Islet of Langerhans (tissue), 1 donor: ENCODE measurements around the gene EXOC3.
"Not testable (repeated sequence)": the region's sequence is repeated elsewhere in the genome, so short reads cannot be mapped to it uniquely, and the experiment has no call there.

ENCODE experiments used
- FAIRE-seq: peaks from one replicate; lab custom pipeline; 2011; peaks lifted over from hg19 to GRCh38; lab: Jason Lieb, UNC

Gene EXOC3

DNA sequence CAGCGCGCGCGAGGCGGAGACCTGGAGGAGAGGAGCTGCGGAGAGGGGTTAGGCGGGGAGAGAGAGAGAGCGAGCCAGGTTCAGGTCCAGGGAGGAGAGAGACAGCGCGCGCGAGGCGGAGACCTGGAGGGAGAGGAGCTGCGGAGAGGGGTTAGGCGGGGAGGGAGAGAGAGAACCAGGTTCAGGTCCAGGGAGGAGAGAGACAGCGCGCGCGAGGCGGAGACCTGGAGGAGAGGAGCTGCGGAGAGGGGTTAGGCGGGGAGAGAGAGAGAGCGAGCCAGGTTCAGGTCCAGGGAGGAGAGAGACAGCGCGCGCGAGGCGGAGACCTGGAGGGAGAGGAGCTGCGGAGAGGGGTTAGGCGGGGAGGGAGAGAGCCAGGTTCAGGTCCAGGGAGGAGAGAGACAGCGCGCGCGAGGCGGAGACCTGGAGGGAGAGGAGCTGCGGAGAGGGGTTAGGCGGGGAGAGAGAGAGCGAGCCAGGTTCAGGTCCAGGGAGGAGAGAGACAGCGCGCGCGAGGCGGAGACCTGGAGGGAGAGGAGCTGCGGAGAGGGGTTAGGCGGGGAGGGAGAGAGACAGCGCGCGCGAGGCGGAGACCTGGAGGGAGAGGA lies 31.4 kb downstream of the EXOC3 start:
- not testable (repeated sequence) for FAIRE-seq

DNA sequence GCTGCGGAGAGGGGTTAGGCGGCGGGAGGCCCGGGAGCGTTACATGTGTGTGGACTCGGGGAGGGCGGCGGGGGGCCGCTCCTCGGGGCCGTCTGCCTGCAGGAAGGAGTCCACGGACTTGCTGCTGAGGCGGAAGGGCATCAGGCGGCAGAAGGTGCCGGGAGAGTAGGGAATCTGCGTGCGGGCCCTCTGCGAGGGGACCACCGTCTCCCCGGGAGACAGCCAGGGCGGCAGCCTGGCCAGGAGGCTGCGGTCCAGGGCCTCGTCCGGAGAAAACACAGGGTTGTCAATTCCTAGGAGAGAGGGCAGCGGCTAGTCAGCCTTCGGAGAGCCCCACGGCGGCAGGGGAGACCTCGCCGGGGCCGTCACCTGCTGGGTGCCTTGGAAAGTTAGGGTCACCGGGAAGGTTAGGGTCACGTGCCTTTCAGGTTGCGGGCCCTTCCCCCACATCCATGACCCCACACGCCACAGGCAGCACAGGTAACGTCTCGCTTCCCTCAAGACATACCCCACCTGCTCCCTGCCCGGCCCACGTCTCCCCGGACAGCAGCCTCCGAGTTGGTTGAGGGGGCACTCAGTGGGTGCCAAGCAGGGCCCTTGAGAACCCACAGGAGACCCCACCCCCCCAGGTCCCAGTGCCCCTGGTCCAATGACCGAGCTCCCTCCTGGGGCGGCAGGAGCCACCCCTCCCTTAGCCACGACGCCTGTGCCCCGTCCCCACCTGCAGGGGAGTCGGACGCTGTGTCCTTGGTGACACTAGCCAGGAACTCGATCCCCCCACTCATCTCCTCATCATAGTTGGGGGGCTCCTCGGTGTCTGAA lies 32.1 kb downstream of the EXOC3 start:
- FAIRE-seq: no peak

DNA sequence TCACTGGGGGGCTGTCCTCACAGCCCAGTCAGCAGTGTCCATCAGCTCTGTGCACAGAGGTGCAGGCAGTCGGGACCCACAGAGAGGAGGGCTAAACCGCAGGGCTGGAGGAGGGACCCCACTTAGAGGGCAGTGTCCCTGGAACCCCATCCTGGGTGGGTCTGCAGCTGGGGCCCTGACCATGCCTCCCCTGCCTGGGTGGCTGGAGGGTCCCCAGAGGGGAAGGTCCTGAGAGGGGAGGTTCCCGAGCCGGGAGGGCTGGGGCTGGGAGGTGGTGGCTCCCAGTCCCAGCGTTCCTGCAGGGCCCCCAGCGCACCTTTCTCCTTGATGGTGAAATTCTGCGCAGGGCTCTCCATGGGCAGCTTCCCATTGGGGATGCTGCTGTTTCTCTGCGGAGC lies 32.7 kb downstream of the EXOC3 start:
- no peak for FAIRE-seq

DNA sequence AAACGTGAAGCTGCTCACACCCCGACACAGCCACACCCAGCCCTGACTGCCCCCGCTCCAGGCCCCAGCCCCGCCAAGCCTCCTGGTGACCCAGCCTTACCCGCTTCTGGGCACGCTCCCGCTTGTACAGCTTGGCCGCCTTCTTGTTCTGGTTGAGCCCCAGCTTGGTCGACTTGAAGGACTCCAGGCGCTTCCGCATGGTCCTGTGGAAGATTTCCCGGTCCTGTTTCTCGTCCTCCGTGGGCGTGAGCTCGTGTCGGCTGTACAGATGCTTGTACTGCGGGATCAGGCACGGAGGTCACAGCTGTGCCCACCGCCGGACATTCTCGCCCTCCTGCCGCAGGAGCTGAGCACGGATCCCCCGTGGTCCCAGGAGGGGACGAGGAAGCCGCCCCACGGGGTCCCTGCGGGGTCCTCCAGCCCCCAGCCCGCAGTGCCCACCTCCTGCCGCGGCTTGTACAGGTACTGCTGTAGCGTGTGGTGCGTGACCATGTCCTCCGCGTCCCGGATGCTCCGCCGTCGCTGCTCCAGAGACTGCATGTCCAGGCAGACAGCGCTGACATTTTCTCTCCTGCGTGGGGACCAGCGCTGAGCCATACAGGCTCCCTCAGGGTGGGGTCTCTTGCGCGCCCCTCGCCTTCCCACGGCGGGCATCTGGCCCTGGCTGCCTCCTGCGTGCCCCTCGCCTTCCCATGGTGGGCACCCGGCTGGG lies 33.3 kb downstream of the EXOC3 start:
- FAIRE-seq: no peak

DNA sequence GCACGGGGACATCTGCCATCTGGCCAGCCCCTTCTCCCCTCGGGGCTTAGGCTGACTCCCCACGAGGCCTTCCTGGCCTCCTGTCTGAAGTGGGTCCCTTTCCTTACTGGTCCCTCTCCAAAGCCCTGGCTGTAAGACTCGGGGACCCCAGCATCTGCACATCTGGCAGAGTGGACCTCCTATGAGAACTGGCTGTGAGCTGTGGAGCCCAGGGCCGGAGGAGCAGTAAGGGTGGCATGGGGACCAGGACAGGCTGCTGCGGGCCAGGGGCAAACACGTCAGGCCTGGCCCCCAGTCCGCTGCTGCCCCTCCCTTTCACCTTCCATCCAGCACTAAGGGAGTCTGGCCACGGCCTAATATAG lies 33.8 kb downstream of the EXOC3 start:
- FAIRE-seq: no peak

DNA sequence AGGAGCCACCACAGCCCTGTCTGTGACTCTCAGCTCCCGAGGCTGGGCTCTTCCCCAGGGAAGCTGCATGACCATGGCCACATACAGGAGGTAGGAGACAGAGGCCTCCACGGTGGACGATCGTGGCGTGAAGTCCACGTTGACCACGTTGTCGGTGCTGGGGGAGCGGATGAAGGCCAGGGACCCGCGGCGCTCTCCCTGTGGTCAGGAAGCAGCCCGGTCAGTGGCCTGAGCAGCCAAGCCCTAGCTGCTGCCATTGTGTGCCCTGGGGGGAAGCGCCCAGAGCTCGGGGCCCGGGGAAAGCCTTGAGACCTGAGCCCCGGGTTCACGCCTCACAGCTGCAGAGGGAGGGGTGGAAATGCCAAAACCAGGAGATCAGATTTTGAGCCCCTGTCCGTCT lies 34.3 kb downstream of the EXOC3 start:
- FAIRE-seq: no peak

DNA sequence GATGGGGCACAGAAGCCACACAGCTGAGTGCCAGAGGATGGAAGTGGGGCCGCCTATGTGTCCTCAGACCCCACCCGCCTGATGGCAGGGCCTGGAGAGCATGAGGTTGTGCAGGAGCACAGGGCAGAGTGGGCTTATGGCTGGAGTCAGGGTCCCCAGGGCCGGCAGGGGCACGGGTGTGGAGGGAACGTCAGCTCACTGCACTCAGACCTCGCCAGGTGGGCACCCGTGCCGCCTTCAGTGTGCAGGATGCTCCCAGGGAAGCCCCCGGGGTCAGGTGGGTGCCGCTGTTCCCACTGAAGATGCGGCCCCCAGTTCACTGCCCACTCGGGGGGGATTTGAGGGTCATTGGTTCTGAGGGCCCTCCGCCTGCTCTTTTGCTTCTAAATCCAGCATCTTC lies 34.9 kb downstream of the EXOC3 start:
- FAIRE-seq: no peak

DNA sequence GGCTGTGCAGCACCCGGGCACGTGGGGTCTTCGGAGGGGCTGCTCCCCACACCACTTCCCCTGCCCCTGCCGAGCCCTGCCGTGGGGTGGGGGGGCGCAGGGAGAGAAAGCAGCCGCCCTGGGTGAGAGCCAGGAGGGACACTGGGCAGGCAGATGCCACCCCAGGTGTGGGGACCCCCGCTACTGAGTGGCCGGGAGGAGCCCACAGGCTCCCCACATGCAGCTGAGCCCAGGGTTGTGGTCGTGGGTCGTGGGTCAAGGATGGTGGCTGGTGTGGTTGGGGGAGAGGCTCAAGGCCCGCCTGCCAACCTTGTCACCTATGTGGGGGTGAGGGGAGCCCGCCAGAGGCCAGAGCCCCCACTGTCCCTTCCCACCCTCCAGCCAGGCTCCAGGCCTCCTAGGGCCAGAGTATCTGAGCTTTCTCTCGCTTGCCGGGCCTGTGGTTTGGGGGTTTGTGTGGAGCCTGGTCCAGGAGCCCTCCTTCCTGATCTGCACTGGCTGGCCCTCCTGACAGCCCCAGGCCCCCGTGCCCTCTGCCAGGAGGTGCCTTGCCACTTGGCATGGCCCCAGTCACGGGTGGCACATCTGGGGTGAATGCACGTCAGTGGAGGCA lies 35.5 kb downstream of the EXOC3 start:
- no peak for FAIRE-seq

DNA sequence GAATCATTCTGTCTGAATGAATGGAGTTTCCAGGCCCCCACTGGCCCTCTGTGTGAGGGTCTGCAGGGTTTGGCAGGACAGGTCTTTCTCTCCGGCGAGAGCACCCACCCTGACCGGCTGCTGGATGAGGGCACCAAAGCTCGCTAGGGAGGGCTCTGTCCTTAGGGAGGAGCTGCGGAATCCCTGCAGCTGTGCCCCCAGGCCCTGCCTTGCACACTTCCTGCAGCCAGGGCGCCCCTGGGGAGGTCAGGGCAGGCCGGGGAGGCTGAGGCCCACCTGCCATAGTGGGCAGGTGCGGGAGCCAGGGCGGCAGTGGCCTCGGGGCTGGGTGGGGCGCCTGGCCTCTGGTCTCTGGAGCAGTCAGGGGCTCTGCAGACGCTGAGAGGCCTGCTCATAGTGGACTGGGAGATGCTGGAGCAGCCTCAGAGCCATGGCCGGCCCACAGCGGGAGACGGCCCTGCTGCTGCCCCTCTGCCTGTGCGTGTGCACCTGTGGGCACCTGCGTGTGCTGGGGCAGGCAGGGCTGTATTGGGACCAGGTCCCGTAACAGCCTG lies 36.1 kb downstream of the EXOC3 start:
- no peak for FAIRE-seq

DNA sequence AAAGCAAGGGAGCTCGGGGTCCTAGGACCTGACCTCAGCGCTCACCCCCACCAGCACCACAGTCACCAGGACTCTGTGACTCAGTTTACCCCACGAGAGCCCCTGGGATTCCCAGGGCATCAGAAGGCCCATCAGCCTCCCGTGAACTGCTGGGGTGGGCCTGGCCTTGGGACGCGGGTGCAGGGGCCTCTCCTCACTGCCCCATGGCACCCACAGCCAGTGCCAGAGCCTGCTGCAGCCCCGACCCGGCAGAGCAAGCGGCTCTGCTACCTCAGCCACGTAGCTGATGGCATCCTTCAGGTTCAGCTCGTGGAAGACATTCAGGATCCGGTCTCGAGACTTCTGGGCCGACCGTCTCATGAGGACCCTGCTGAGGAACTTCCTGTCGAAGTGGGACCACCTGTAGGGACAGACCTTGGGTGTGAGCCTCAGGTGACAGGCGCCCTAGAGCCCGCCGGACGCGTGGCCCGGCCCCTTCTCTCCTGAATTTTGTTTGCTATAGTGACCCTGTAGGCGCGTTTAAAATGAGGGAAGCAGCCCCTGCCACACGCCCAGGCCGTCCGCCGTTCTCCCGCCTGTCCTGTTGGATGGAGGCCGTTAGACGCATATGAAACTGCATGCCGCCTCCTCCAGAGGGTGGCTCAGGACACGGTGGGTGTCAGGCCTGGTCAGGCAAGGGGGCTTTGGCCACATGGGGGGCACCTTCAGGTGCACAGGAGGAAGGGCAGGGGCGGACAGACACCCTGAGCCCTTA lies 36.8 kb downstream of the EXOC3 start:
- no peak for FAIRE-seq

DNA sequence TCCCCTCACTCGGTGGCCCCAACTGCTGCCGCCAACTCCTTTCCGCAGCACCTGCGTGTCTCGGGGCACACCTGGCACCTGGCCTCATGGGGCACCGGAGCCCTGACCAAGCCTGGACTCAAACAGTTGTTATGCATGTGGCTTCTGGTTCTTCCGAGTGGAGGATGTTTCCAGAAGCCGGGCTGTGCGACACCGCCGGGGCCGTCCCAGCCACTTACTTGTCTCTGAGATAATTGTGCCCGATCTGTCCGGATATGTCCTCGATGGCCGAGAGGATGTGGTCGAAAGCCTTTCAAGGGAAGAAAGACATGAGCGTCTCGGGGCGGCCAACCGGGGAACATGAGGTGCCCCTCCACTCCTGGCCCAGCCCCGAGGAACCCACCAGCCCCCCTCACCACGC lies 38.4 kb downstream of the EXOC3 start:
- no peak for FAIRE-seq

DNA sequence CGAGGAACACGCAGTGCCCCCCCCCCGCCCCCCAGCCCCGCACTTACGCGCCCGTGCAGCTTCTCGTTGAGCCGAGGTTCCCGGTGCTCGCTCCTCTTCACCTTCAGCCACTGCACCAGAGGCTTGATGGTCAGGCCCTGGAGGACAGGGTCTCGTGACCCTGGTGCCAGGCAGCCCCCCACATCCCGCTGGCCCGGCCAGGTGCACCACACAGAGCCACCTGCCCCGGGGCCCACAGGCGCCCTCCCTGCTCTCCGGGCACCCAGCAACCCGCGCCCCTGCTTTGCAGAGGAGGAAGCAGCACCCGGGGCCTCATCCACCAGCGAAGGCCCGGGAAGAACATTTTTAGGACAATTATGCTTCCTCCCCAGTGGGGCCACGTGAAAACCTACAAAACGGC lies 39.0 kb downstream of the EXOC3 start:
- no peak for FAIRE-seq

DNA sequence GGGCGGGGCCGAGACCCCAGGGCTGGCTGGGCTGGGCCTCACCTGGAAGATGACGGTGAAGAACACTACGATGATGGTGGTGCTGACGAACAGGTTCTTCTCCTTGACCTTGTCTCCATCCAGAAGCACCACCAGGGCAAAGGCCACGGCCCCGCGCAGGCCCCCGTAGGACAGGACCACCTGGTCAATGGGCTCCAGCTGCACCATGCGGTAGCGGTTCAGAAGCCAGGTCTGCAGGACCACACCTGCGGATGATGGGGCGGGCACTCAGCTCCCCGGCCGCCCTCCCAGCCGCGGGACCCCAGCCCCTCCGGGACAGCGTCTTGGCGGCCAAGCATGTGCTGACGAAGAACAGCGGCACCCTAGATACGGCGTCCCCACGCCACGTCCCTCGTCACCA lies 39.5 kb downstream of the EXOC3 start:
- no peak for FAIRE-seq

DNA sequence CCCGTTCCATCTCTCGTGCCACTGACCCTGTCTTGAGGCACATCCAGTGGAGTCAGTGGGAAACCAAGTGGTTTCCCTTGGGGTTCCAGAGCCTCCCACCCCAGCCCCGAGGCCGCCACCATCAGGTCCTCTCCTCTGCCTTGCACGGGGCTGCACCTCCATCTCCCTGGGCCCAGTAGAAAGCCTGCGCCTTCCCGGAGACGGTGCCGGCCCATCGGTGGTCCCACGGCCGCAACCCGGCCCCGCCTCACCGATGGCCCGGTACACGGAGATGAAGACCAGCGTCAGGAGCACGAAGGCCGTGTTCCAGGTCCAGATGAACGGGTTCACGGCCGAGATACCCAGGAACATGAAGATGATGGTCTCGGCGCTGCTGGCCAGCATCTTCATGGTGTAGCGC lies 40.0 kb downstream of the EXOC3 start:
- FAIRE-seq: no peak

DNA sequence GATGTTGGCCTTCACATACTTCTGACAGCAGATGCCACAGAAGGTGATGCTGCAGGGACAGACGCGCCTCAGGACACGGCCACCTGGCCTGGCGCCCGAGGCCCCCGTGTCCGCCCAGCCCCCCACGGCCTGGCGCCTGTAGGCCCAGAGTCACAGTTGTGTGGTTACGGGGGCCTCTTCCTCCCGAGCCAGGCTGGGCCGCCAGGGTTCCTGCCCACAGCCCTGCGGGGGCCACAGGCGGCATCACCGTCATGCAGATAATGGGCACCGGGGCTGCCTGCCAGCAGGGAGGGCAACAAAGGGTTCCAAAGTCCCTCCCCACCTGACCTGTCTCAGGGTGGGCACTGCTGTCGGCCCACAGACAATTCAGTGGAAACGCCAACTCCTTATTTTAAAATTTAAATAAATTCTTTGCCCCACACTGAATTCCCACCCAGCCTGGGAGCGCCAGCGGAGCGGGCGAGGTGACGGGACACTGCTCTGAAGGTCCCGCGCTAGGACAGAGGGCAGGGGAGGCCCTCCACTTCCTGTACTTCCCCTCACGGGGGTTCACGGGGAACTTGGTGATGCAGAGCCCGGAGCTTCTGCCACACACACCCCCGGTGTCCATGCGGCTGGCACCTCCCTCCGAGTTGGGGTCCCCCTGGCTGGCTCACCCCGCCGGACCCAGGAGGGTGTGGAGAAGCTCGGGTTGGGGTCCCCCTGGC lies 40.6 kb downstream of the EXOC3 start:
- no peak for FAIRE-seq

DNA sequence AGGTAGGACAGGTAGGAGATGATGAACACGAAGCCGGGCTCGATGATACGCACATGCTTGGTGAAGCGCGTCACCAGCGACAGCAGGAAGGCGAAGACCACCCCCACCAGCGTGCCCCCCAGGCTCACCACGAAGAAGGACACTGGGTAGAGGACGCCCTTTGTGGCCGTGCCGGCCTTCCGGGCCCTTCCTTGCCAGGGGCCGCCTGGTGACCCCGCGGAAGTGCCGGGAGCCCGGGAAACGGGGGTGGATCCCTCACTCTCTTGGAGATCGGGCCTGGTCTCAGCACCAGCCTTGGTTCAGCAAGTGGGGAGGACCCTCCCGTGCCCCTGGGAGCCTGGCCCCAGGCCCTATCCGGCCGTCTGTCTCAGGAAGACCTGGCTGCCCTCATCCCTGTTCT lies 41.6 kb downstream of the EXOC3 start:
- FAIRE-seq: no peak

DNA sequence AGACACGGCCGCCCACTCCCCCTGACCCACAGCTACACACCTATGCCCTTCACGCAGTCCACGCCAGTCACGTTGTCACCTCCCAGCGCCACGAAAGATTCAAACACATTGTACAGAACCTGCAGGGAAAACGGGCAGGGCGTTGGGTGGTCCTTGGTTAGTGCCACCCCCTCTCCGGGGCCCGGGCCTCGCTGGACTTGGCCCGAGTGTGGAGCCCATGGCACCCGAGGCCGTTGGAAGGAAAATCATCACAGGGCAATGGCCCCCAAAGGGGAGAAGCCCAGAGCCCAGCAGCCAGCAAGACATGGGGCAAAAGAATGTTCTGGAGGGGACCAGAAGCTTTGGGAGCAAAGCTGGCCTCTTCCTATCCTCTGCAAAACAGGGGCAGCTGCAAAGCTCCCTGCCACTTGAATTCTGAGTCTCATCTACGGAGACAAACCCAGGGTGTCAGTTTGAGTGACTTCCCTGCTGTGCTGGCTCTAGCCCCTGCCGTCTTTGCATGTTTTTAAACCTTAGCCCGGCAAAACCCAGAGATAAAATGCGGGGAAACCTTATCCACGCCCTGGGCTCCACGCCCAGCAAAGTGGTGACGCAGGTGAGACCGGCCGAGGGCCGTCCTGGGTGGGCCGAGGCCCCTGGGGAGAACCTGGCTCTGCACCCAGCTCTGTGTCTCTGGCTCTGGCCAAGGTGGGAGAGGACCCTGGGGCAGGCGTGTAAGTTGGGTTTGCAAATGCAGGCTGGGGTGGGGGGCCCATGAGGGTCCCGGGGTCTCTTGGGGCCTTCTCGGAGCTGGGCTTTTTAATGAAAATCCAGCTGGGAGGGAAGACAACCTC lies 42.4 kb downstream of the EXOC3 start:
- FAIRE-seq: no peak

DNA sequence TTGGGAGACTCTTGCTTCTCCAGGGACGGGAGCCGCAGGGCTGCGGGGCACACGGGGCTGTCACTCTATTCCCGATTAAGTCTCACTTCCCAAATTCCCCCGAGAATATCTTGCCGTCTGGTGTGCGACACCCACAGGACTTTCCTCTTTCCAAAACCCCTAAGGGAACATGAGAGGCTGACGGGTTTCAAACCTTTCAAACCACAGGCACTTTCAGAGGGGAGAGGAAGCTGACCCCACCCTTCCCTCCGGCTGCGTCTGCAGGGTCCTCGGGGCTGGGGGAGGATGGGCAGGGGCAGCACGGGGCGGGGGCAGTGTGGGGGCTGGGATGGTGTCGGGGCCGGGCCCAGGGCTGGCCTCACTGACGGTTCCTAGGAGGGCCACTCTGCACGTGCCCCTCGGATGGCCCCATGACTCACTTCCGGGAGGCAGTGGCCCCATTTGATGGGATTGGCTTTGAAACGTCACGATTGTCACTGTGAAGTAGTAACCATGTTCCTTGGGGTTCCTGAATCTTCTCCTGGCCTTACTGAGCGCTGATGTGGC lies 43.0 kb downstream of the EXOC3 start:
- FAIRE-seq: no peak

DNA sequence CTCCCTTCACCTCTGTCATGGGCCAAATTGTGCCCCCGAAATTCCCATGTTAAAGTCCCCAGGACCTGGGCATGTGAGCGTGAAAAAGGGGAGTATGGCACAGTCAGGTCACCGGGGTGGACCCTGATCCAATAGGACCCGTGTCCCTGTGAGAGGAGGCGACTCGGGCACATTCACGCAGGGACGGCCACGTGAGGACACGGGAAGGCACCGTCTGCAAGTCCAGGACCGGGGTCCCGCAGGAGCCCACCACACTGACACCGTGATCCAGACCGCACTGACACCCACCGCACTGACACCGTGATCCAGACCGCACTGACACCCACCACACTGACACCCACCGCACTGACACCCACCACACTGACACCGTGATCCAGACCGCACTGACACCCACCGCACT lies 43.6 kb downstream of the EXOC3 start:
- not testable (repeated sequence) for FAIRE-seq

DNA sequence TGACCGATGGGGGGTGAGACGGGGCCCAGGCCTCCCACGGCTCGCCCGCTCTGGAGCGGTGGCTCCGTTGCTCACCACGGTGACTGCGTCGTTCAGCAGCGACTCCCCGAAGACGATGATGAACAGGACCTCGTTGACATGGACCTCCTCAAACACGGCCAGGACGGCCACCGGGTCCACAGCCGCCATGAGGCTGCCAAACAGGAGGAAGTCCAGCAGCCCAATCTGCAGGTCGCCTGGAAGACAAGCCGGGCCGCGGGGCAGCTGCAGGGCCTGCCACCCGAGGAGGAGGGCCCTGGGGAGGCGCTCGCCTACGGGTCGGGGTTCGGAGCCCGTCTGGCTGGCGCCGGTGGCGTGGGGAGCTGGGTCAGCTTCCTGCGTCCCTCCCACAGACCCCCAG lies 45.3 kb downstream of the EXOC3 start:
- no peak for FAIRE-seq
